B cell (primary cell): ENCODE results near the gene CDC14A.

Experiments used
- CTCF ChIP-seq: fragments of 200-600 bp; IDR thresholded peaks from one replicate; pipeline ENCODE4 v1.8.0; 2022; ENCODE audit warnings: antibody characterized with exemption, mild to moderate bottlenecking
- EZH2 ChIP-seq: IDR thresholded peaks from 2 replicates; pipeline ENCODE4 v1.6.1; 2012; ENCODE audit warnings: borderline replicate concordance, low read depth, mild to moderate bottlenecking, moderate library complexity, low read length; ENCODE audit not compliant: insufficient read depth, poor library complexity, severe bottlenecking

- TF ChIP-seq CTCF = no peak
- no peak for TF ChIP-seq EZH2
Observed at GRCh38 chr1:100353071-100353801, 930 bp downstream of the CDC14A start.
